BJ (cell line): ENCODE results near the gene GORASP1. TPM values are rescaled to one million over a fixed set of nuclear protein-coding genes. Genes with fewer than 3 reads are reported as not detected.

Experiments used
- CTCF ChIA-PET: fragments of 350-600 bp; formaldehyde crosslinking; extraction: SDS; loops from one replicate; lab custom pipeline; 2021; ENCODE audit warnings: antibody characterized with exemption, inconsistent platforms; lab: Yijun Ruan, JAX
- POLR2A ChIA-PET: fragments of 300-600 bp; sonication (Branson Sonifier 250); formaldehyde crosslinking; extraction: SDS; loops from one replicate; lab custom pipeline; 2021; ENCODE audit warnings: antibody characterized with exemption; lab: Charles Lee
- DNase-seq: peaks from one replicate; pipeline ENCODE4 v3.0.0-alpha.2; 2011; ENCODE audit warnings: low read depth
- H3K27me3 ChIP-seq: 2 replicates; pipeline ENCODE4 v1.6.0; 2011; ENCODE audit warnings: low read length; ENCODE audit not compliant: control insufficient read depth, insufficient read depth
- H3K36me3 ChIP-seq: 2 replicates; pipeline ENCODE4 v1.5.1; 2011; ENCODE audit warnings: low read length; ENCODE audit not compliant: control insufficient read depth, insufficient read depth
- H3K4me3 ChIP-seq: 2 replicates; pipeline ENCODE4 v1.5.1; 2011; ENCODE audit warnings: low read depth, mild to moderate bottlenecking, control low read depth, low read length
- polyA plus RNA-seq: library from polyadenylated mRNA; depleted of rRNA; stranded (reverse); fragments of >200 nt; gene quantifications from 2 replicates; pipeline ENCODE4 v1.2.3, GENCODE V29; 2011
- TF ChIP-seq, protein P1 (sequence below): IDR thresholded peaks from 2 replicates; pipeline ENCODE4 v1.5.1; 2011; ENCODE audit warnings: low read depth, mild to moderate bottlenecking, control low read depth, inconsistent platforms, low read length, moderate library complexity; ENCODE audit not compliant: insufficient read depth

GORASP1 gene
- polyA plus RNA-seq, 1 experiment, result 87.0 TPM

DNA sequence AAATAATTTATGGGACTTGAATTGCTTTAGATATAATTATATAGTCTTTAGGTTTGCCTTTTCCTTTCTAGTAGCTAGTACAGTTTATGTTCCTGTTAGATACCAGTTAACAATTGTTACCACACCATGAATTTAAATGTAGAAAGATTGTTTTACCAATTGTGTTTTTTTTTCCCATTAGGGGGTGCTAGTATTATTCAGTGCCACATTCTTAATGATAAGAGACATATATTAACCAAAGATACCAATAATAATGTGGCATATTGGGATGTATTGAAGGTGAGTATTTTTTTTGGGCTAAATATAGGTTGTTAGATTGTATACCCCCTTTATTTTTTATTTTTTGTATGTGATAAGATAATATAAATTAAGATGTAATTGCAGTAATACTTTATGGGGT, 27.9 kb downstream of the GORASP1 start:
- ChIA-PET CTCF (interaction anchor here (0.7 to 3.0 kb wide), 3 partner anchors 8 to 370 kb away, joined by 3 to 17 read pairs (median 3); no protein-coding TSS in a partner anchor), POLR2A (interaction anchor here (0.6 kb wide), 1 partner anchor 196 kb away, joined by 5 read pairs; no protein-coding TSS in a partner anchor)
- TF ChIP-seq, protein P1, sequence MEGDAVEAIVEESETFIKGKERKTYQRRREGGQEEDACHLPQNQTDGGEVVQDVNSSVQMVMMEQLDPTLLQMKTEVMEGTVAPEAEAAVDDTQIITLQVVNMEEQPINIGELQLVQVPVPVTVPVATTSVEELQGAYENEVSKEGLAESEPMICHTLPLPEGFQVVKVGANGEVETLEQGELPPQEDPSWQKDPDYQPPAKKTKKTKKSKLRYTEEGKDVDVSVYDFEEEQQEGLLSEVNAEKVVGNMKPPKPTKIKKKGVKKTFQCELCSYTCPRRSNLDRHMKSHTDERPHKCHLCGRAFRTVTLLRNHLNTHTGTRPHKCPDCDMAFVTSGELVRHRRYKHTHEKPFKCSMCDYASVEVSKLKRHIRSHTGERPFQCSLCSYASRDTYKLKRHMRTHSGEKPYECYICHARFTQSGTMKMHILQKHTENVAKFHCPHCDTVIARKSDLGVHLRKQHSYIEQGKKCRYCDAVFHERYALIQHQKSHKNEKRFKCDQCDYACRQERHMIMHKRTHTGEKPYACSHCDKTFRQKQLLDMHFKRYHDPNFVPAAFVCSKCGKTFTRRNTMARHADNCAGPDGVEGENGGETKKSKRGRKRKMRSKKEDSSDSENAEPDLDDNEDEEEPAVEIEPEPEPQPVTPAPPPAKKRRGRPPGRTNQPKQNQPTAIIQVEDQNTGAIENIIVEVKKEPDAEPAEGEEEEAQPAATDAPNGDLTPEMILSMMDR, result no peak
- Histone ChIP-seq H3K36me3 (peaks cover 8% of the 10 kb centered on the region), H3K4me3 (no peak overlapping the region), H3K27me3 (no peaks in the 10 kb centered on the region)
- no peak for DNase-seq

DNA sequence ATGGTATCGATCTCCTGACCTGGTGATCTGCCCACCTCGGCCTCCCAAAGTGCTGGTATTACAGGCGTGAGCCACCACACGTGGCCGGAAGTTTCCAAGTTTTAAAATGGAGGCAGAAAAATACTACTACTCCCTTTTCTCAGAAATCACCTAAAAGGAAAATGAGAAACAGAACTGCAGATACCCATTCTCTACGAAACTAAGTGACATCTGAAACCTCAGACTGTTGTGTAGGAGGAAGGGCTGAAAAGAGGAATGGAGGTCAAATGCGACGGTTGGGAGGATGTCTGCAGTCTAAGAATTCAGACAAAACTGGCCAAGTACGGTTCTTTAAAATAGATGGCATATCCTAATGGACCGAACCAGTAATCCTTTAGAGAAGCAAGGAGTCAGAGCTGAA, 31.5 kb downstream of the GORASP1 start:
- H3K4me3 ChIP-seq, result no peak overlapping the region
- TF ChIP-seq, protein P1, result no peak
- CTCF ChIA-PET, result interaction anchor here (1.9 kb wide), 2 partner anchors 10 to 12 kb away, joined by 4 to 6 read pairs; no protein-coding TSS in a partner anchor
- no peak for DNase-seq
- H3K27me3 ChIP-seq, result no peaks in the 10 kb centered on the region
- POLR2A ChIA-PET, result no interaction called here
- H3K36me3 ChIP-seq, result peaks cover 6% of the 10 kb centered on the region

DNA sequence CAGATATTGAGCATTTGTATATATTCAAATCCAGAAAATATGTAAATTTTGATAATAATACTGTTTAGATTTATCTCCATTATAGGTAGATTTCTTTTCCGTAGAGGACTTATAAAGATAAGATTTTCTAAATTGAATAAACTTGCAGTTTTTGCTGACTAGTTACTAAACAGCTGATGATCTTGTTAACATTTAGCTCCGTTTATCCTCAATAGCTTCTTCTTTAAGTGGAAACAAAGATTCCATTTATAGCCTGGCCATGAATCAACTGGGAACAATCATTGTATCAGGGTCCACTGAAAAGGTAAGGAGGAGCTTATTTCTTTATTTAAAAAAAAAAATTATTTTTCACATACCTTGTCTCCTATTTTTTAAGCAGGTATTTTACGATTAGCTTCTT, 38.9 kb downstream of the GORASP1 start:
- H3K27me3 ChIP-seq, result no peaks in the 10 kb centered on the region
- POLR2A ChIA-PET, result no interaction called here
- TF ChIP-seq, protein P1, result no peak
- H3K4me3 ChIP-seq, result no peak overlapping the region
- CTCF ChIA-PET, result interaction anchor here (0.7 to 1.4 kb wide), 2 partner anchors 13 to 220 kb away, joined by 3 read pairs; no protein-coding TSS in a partner anchor
- peaks cover 7% of the 10 kb centered on the region for H3K36me3 ChIP-seq
- no peak for DNase-seq

DNA sequence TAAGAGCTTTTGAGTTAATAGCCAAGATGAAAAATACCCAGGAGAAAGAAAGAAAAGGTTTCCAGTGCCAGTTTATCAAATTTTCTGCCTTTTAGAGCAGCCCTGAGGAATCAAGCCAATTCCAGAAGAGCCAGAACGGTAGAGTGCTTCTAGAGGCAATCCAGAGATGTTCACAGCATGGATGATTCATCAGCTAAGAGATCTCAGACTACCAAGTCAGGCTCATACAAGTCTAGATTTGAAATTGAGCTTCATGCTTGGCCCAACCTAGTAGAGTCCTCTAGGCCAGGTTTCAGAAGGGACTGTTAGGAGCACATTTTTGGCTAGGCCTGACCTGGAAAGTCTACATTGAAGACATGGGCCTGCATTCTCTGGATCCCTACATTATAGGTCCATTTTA, 40.1 kb downstream of the GORASP1 start:
- ChIA-PET CTCF (interaction anchor here (0.8 to 1.4 kb wide), 4 partner anchors 11 to 225 kb away, joined by 3 read pairs; no protein-coding TSS in a partner anchor), POLR2A (no interaction called here)
- TF ChIP-seq, protein P1, result no peak
- DNase-seq, result no peak
- Histone ChIP-seq H3K36me3 (peaks cover 7% of the 10 kb centered on the region), H3K4me3 (no peak overlapping the region), H3K27me3 (no peaks in the 10 kb centered on the region)

DNA sequence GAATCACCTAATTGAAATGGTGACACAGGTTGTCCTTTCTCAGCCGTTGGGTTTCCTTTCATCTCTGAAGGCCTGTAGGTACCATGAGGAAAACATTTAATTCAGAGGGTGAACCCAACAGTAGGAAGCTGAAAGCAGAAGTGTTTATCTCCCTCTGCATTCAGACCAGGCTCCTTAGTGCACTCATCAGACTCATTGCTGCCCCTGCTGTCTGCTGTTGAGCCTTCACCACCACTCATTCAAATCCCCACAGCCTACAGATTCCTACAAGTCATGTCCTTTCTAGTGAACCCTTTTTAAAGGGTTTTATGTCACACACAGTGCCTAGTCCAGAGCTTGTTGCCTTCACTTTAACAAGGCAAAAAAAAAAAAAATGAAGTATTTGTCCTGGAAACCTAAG, 42.2 kb downstream of the GORASP1 start:
- DNase-seq, result no peak
- ChIA-PET CTCF (interaction anchor here (0.7 to 1.4 kb wide), 3 partner anchors 12 to 227 kb away, joined by 3 to 5 read pairs (median 4); no protein-coding TSS in a partner anchor), POLR2A (no interaction called here)
- TF ChIP-seq, protein P1, result peak; percentile 55
- Histone ChIP-seq H3K27me3 (no peaks in the 10 kb centered on the region), H3K4me3 (no peak overlapping the region), H3K36me3 (peaks cover 7% of the 10 kb centered on the region)
